HG03575 (cell line): Measurements from ENCODE around the gene TFCP2.

Experiments
- ATAC-seq: cut with Tn5 transposase; IDR thresholded peaks from one replicate; pipeline ENCODE4 v1.9.1; 2021; ENCODE audit not compliant: unreplicated experiment, insufficient number of reproducible peaks, low FRiP score; ENCODE audit errors: extremely low read depth

The TFCP2 gene

GRCh38 chr12:51062631-51063397 is 110.1 kb downstream of the TFCP2 start:
- no peak for ATAC-seq

GRCh38 chr12:51059086-51059485 is 113.8 kb downstream of the TFCP2 start:
- no peak for ATAC-seq

GRCh38 chr12:51056242-51056641 is 116.7 kb downstream of the TFCP2 start:
- ATAC-seq = no peak

GRCh38 chr12:51055060-51055459 is 117.9 kb downstream of the TFCP2 start:
- no peak for ATAC-seq

- ATAC-seq = no peak
Measured at GRCh38 chr12:51051787-51052186, 121.1 kb downstream of the TFCP2 start.

- no peak for ATAC-seq
Measured at GRCh38 chr12:51049525-51049924, 123.4 kb downstream of the TFCP2 start.

GRCh38 chr12:51048661-51049251 is 124.2 kb downstream of the TFCP2 start:
- ATAC-seq = no peak

- ATAC-seq = peak; percentile 71
Measured at GRCh38 chr12:51047655-51048540, 125.0 kb downstream of the TFCP2 start, which contains the start of gene LETMD1. TSS of gene LETMD1 (plus strand) at chr12:51048327. CDS start at chr12:51048357, 30 bp downstream.
